GM12878 (cell line): ENCODE data around the gene TUBGCP2. TPM values are rescaled to one million over a fixed set of nuclear protein-coding genes. Genes with fewer than 3 reads are reported as not detected.

Experiments
- BACH1 ChIP-seq: fragments of 450-650 bp; IDR thresholded peaks from 2 replicates; pipeline ENCODE4 v1.6.1; 2017; ENCODE audit warnings: mild to moderate bottlenecking, borderline replicate concordance
- CEBPB ChIP-seq, 2 experiments: fragments of 150-350 bp in 1 of 2; IDR thresholded peaks; 2 replicates each; pipeline ENCODE4 v1.6.1; 2012 to 2014; ENCODE audit warnings: low read depth in 2 of 2, low read length in 2 of 2, borderline replicate concordance in 1 of 2, inconsistent platforms in 1 of 2
- CHD1 ChIP-seq: IDR thresholded peaks from 2 replicates; pipeline ENCODE4 v1.6.1; 2012; ENCODE audit warnings: low read depth, low read length, improper control_type of control experiment
- GATAD2B ChIP-seq: fragments of 450-650 bp; conservative IDR thresholded peaks from 2 replicates; pipeline ENCODE4 v1.6.1; 2017; ENCODE audit warnings: low read depth, mild to moderate bottlenecking, moderate library complexity
- IKZF2 ChIP-seq, 2 experiments: fragments of 450-650 bp; IDR thresholded peaks; 2 replicates each; pipeline ENCODE4 v1.6.1; 2017; ENCODE audit warnings: mild to moderate bottlenecking in 2 of 2, moderate library complexity in 2 of 2
- MTA3 ChIP-seq: IDR thresholded peaks from 2 replicates; pipeline ENCODE4 v1.6.1; 2012; ENCODE audit warnings: low read length, inconsistent platforms, borderline replicate concordance
- RBBP5 ChIP-seq: fragments of 200-600 bp; sonication (generic); conservative IDR thresholded peaks from 2 replicates; pipeline ENCODE4 v1.6.1; 2016
- RFX5 ChIP-seq: IDR thresholded peaks from 2 replicates; pipeline ENCODE4 v1.6.1; 2011; ENCODE audit warnings: low read depth, low read length, improper control_type of control experiment
- SMAD5 ChIP-seq: IDR thresholded peaks from 2 replicates; pipeline ENCODE4 v1.6.1; 2016; ENCODE audit warnings: antibody characterized with exemption, low read depth
- STAT1 ChIP-seq: fragments of 450-650 bp; conservative IDR thresholded peaks from 2 replicates; pipeline ENCODE4 v1.6.1; 2014; ENCODE audit warnings: antibody characterized with exemption, mild to moderate bottlenecking
- STAT3 ChIP-seq: IDR thresholded peaks from 2 replicates; pipeline ENCODE4 v1.6.1; 2011; ENCODE audit warnings: low read depth, low read length, improper control_type of control experiment
- SUZ12 ChIP-seq: fragments of 200-600 bp; sonication (generic); IDR thresholded peaks from one replicate; pipeline ENCODE4 v1.6.1; 2018; ENCODE audit warnings: antibody characterized with exemption, mild to moderate bottlenecking; ENCODE audit not compliant: unreplicated experiment
- TCF3 ChIP-seq: IDR thresholded peaks from 2 replicates; pipeline ENCODE4 v1.6.1; 2012; ENCODE audit warnings: low read depth, mild to moderate bottlenecking, low read length, borderline replicate concordance; ENCODE audit not compliant: insufficient read depth
- ZNF207 ChIP-seq: fragments of 450-650 bp; IDR thresholded peaks from 2 replicates; pipeline ENCODE4 v1.6.1; 2014; ENCODE audit warnings: antibody characterized with exemption, mild to moderate bottlenecking, borderline replicate concordance
- polyA plus RNA-seq, 11 experiments: library from polyadenylated mRNA; depleted of rRNA in 4 of 11; unstranded in 6 of 11; stranded (reverse) in 5 of 11; fragments of >200 nt; fragmentation: Nextera tagmentation in 4 of 11; fragmentation: Illumina TruSeq in 1 of 11; extraction: Ambion mirVana in 4 of 11; extraction: Trizol in 1 of 11; gene quantifications; 1 replicate in 1 of 11; 2 replicates in 10 of 11; pipeline versions ENCODE4 v1.2.1 to v1.2.3, GENCODE V29; 2011 to 2016; ENCODE audit warnings: inconsistent platforms in 2 of 11, missing spikeins in 2 of 11, low read depth in 1 of 11
- total RNA-seq, 4 experiments: library from RNA; depleted of rRNA in 3 of 4; stranded (reverse); fragments of >200 nt in 3 of 4; fragmentation: Illumina TruSeq in 1 of 4; extraction: Trizol in 1 of 4; gene quantifications; 2 replicates each; pipeline versions ENCODE4 v1.2.1 to v1.2.3, GENCODE V29; 2013 to 2021
- TF ChIP-seq, protein P1 (sequence below): fragments of 450-650 bp; formaldehyde crosslinking; IDR thresholded peaks from 2 replicates; pipeline ENCODE4 v1.4.0; 2022; ENCODE audit warnings: mild to moderate bottlenecking, moderate library complexity
- TF ChIP-seq, protein P2 (sequence below): IDR thresholded peaks from 2 replicates; pipeline ENCODE4 v1.6.1; 2011; ENCODE audit warnings: low read depth, low read length, improper control_type of control experiment, borderline replicate concordance
- TF ChIP-seq, protein P3 (sequence below): IDR thresholded peaks from 2 replicates; pipeline ENCODE4 v1.6.1; 2011; ENCODE audit warnings: low read depth, mild to moderate bottlenecking, low read length, moderate library complexity, borderline replicate concordance; ENCODE audit errors: extremely low read depth
- TF ChIP-seq, protein P4 (sequence below): fragments of 450-650 bp; formaldehyde crosslinking; IDR thresholded peaks from 2 replicates; pipeline ENCODE4 v1.4.0; 2020; ENCODE audit warnings: mild to moderate bottlenecking, moderate library complexity
- TF ChIP-seq, protein P5 (sequence below): fragments of 450-650 bp; conservative IDR thresholded peaks from 2 replicates; pipeline ENCODE4 v1.6.1; 2017; ENCODE audit warnings: mild to moderate bottlenecking, moderate library complexity

The TUBGCP2 gene
- total and polyA plus RNA-seq, 10 of the 15 experiments (the other 5 are each of a cell fraction or from before 2014, with no cell fraction given): 4.8 to 47.1 (median 34.7) TPM

DNA sequence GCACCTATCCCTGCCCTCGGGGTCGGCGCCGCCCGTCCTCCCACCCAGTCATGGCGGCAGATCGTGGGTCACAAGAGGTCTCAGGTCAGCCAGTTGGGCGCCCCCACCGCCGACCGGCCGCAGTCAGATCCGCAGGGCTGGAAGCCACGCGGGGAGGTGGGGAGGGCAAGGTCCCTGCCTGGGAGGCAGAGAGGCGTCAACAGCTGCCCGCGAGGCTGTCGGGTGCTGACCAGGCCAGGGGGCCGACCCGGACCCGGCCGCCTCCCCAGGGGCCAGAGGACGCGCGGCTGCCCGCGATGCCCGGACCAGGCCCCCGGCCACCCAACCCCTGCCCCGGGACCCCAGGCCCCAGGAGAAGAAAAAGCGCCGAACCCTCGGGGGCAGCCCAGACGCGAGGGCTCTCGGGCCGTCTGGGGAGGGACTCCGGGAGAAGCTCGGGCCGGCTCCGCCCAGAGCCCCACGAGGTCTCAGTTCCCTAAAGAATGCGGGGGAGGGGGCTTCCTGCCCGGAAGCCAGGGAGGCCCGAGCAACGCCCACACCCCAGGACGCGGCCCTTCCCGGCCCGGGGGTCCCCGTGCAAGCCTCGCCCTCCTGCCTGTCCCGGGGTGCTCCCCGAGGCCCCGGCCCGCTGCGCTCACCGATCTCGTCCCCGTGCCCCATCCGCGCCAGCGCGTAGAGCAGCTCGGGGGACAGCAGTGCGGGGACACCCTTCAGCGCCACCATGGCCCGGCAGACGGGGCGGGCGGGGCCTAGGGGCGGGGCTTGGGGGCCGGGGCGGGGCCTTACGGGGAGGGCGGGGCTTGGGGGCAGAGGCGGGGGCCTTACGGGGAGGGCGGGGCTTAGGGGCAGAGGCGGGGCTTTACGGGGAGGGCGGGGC, 48.9 kb upstream of the TUBGCP2 start, which contains the start of gene FUOM (continued):
- TF ChIP-seq, protein P1, sequence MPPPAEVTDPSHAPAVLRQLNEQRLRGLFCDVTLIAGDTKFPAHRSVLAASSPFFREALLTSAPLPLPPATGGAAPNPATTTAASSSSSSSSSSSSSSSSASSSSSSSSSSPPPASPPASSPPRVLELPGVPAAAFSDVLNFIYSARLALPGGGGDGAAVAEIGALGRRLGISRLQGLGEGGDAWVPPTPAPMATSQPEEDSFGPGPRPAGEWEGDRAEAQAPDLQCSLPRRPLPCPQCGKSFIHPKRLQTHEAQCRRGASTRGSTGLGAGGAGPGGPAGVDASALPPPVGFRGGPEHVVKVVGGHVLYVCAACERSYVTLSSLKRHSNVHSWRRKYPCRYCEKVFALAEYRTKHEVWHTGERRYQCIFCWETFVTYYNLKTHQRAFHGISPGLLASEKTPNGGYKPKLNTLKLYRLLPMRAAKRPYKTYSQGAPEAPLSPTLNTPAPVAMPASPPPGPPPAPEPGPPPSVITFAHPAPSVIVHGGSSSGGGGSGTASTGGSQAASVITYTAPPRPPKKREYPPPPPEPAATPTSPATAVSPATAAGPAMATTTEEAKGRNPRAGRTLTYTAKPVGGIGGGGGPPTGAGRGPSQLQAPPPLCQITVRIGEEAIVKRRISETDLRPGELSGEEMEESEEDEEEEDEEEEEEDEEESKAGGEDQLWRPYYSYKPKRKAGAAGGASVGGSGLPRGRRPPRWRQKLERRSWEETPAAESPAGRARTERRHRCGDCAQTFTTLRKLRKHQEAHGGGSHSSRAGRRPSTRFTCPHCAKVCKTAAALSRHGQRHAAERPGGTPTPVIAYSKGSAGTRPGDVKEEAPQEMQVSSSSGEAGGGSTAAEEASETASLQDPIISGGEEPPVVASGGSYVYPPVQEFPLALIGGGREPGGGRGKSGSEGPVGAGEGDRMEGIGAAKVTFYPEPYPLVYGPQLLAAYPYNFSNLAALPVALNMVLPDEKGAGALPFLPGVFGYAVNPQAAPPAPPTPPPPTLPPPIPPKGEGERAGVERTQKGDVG (CRISPR knock-in tag): no peak
- TF ChIP-seq, protein P2, sequence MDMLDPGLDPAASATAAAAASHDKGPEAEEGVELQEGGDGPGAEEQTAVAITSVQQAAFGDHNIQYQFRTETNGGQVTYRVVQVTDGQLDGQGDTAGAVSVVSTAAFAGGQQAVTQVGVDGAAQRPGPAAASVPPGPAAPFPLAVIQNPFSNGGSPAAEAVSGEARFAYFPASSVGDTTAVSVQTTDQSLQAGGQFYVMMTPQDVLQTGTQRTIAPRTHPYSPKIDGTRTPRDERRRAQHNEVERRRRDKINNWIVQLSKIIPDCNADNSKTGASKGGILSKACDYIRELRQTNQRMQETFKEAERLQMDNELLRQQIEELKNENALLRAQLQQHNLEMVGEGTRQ: no peak
- TF ChIP-seq RFX5 (no peak), RBBP5 (no peak), TCF3 (no peak), STAT3 (no peak), CEBPB (IDR thresholded peaks at IDR 0.05; ENCODE audit: borderline replicate concordance in 1 of 2, low read depth in 2 of 2, low read length in 2 of 2) (no peak), SMAD5 (no peak), GATAD2B (peak; percentile 83), MTA3 (no peak), ZNF207 (0 out of 2 replicates have a peak, but pooled peaks have one; percentile 50), BACH1 (no peak; the same call in 1 of the 2 replicates), SUZ12 (no peak), IKZF2 (IDR thresholded peaks at IDR 0.05) (peak in 1 of 2 experiments; percentile 28; a peak in 1 of 4 replicates), CHD1 (0 out of 2 replicates have a peak, but pooled peaks have one; percentile 21), STAT1 (no peak)
- TF ChIP-seq, protein P3, sequence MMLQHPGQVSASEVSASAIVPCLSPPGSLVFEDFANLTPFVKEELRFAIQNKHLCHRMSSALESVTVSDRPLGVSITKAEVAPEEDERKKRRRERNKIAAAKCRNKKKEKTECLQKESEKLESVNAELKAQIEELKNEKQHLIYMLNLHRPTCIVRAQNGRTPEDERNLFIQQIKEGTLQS: no peak
- TF ChIP-seq, protein P4, sequence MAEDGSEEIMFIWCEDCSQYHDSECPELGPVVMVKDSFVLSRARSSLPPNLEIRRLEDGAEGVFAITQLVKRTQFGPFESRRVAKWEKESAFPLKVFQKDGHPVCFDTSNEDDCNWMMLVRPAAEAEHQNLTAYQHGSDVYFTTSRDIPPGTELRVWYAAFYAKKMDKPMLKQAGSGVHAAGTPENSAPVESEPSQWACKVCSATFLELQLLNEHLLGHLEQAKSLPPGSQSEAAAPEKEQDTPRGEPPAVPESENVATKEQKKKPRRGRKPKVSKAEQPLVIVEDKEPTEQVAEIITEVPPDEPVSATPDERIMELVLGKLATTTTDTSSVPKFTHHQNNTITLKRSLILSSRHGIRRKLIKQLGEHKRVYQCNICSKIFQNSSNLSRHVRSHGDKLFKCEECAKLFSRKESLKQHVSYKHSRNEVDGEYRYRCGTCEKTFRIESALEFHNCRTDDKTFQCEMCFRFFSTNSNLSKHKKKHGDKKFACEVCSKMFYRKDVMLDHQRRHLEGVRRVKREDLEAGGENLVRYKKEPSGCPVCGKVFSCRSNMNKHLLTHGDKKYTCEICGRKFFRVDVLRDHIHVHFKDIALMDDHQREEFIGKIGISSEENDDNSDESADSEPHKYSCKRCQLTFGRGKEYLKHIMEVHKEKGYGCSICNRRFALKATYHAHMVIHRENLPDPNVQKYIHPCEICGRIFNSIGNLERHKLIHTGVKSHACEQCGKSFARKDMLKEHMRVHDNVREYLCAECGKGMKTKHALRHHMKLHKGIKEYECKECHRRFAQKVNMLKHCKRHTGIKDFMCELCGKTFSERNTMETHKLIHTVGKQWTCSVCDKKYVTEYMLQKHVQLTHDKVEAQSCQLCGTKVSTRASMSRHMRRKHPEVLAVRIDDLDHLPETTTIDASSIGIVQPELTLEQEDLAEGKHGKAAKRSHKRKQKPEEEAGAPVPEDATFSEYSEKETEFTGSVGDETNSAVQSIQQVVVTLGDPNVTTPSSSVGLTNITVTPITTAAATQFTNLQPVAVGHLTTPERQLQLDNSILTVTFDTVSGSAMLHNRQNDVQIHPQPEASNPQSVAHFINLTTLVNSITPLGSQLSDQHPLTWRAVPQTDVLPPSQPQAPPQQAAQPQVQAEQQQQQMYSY (CRISPR knock-in tag): no peak
- TF ChIP-seq, protein P5, sequence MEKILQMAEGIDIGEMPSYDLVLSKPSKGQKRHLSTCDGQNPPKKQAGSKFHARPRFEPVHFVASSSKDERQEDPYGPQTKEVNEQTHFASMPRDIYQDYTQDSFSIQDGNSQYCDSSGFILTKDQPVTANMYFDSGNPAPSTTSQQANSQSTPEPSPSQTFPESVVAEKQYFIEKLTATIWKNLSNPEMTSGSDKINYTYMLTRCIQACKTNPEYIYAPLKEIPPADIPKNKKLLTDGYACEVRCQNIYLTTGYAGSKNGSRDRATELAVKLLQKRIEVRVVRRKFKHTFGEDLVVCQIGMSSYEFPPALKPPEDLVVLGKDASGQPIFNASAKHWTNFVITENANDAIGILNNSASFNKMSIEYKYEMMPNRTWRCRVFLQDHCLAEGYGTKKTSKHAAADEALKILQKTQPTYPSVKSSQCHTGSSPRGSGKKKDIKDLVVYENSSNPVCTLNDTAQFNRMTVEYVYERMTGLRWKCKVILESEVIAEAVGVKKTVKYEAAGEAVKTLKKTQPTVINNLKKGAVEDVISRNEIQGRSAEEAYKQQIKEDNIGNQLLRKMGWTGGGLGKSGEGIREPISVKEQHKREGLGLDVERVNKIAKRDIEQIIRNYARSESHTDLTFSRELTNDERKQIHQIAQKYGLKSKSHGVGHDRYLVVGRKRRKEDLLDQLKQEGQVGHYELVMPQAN: no peak; the same call in 1 of the 2 replicates
